NOMO-1 treated with DMSO at 0.1 percent for 48 hours (cell line): Measurements from ENCODE around the gene BHLHA9.
"Not testable (repeated sequence)": the region's sequence is repeated elsewhere in the genome, so short reads cannot be mapped to it uniquely, and the experiment has no call there.

Experiments
- DNase-seq: peaks from one replicate; lab custom pipeline; 2025; ENCODE audit not compliant: unreplicated experiment; lab: John Stamatoyannopoulos, UW

Gene BHLHA9

GRCh38 chr17:1299552-1300370, 29.5 kb downstream of the BHLHA9 start:
- no peak for DNase-seq

- no peak for DNase-seq
These were observed 30.2 kb downstream of the BHLHA9 start for GRCh38 chr17:1300371-1300905.

GRCh38 chr17:1301546-1301945, 31.3 kb downstream of the BHLHA9 start:
- no peak for DNase-seq

GRCh38 chr17:1302761-1303160, 32.5 kb downstream of the BHLHA9 start:
- no peak for DNase-seq

GRCh38 chr17:1304522-1304921, 34.3 kb downstream of the BHLHA9 start:
- no peak for DNase-seq

- no peak for DNase-seq
These were observed 34.8 kb downstream of the BHLHA9 start for GRCh38 chr17:1304962-1305563.

- DNase-seq, result not testable (repeated sequence)
These were observed 37.6 kb downstream of the BHLHA9 start for GRCh38 chr17:1307829-1308228.

GRCh38 chr17:1312261-1312870, 42.1 kb downstream of the BHLHA9 start:
- DNase-seq, result no peak

- no peak for DNase-seq
These were observed 43.2 kb downstream of the BHLHA9 start for GRCh38 chr17:1313270-1314005.

GRCh38 chr17:1315409-1315808, 45.2 kb downstream of the BHLHA9 start:
- DNase-seq, result no peak

GRCh38 chr17:1315891-1316403, 45.7 kb downstream of the BHLHA9 start:
- DNase-seq, result no peak
